ENCODE data around the gene USP32. TPM values are rescaled to one million over a fixed set of nuclear protein-coding genes. Genes with fewer than 3 reads are reported as not detected.

USP32 gene
- total and polyA plus RNA-seq, 2 of the 8 experiments (the other 6 are each of a cell fraction or from before 2014, with no cell fraction given): 29.6 to 112 TPM

- TF ChIP-seq EP300 (IDR thresholded peaks at IDR 0.05; ENCODE audit: borderline replicate concordance in 1 of 2, low read depth in 2 of 2, low read length in 2 of 2) (no peak), POLR2AphosphoS5 (IDR thresholded peaks at IDR 0.05; ENCODE audit: low read depth, low read length) (no peak), KDM1A (IDR thresholded peaks at IDR 0.05; ENCODE audit: borderline replicate concordance, low read length) (no peak), POLR2A (IDR thresholded peaks at IDR 0.05; ENCODE audit: control extremely low read depth in 1 of 2, low read depth in 2 of 2, low read length in 2 of 2) (no peak), JUN (IDR thresholded peaks at IDR 0.05; ENCODE audit: low read depth, low read length) (no peak), SP2 (IDR thresholded peaks at IDR 0.05; ENCODE audit: low read length) (no peak)
These were observed 217.9 kb downstream of the USP32 start (continued) for GRCh38 chr17:60174035-60174434.
